Adrenal gland (tissue), 5 donors: ENCODE measurements around the gene KIFBP.

ENCODE experiments used
- POLR2A ChIP-seq, 2 donors: fragments of 450-650 bp; IDR thresholded peaks; one replicate each; pipeline ENCODE4 v1.6.1; 2017; ENCODE audit warnings: antibody characterized with exemption in 2 of 2, mild to moderate bottlenecking in 2 of 2, moderate library complexity in 1 of 2
- TF ChIP-seq, protein P1 (sequence below), 6 experiments: fragments of 450-650 bp in 4 of 6; fragments of 200-600 bp in 2 of 6; sonication (generic) in 1 of 6; IDR thresholded peaks; 1 replicate in 5 of 6; 2 replicates in 1 of 6; pipeline versions ENCODE4 v1.5.1 to v1.8.0; 2016 to 2021; ENCODE audit warnings: antibody characterized with exemption in 6 of 6, mild to moderate bottlenecking in 2 of 6, moderate library complexity in 1 of 6
- donor health status: DM: no; HTN: no; CAD: no.

DNA sequence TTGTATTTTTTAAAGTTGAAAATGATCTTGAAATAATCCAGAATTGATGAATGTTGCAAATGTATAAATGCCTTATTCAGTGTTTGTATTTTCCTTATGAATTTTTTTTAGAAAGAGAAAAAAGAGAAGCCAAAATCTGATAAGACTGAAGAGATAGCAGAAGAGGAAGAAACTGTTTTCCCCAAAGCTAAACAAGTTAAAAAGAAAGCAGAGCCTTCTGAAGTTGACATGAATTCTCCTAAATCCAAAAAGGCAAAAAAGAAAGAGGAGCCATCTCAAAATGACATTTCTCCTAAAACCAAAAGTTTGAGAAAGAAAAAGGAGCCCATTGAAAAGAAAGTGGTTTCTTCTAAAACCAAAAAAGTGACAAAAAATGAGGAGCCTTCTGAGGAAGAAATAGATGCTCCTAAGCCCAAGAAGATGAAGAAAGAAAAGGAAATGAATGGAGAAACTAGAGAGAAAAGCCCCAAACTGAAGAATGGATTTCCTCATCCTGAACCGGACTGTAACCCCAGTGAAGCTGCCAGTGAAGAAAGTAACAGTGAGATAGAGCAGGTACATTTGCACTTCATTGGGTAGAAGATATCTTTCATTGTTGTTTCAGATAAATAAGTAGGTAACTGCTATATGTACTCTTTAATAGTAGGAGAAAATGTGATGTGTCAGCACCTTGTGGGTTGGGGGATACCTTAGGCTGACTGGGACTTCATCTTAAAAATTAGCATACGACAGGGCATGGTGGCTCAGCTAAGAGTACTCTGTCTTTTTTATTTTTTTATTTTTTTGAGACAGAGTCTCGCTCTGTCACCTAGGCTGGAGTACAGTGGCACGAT, 28.7 kb upstream of the KIFBP start:
- TF ChIP-seq, protein P1, sequence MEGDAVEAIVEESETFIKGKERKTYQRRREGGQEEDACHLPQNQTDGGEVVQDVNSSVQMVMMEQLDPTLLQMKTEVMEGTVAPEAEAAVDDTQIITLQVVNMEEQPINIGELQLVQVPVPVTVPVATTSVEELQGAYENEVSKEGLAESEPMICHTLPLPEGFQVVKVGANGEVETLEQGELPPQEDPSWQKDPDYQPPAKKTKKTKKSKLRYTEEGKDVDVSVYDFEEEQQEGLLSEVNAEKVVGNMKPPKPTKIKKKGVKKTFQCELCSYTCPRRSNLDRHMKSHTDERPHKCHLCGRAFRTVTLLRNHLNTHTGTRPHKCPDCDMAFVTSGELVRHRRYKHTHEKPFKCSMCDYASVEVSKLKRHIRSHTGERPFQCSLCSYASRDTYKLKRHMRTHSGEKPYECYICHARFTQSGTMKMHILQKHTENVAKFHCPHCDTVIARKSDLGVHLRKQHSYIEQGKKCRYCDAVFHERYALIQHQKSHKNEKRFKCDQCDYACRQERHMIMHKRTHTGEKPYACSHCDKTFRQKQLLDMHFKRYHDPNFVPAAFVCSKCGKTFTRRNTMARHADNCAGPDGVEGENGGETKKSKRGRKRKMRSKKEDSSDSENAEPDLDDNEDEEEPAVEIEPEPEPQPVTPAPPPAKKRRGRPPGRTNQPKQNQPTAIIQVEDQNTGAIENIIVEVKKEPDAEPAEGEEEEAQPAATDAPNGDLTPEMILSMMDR (IDR thresholded peaks at IDR 0.05), result no peak
- TF ChIP-seq POLR2A (IDR thresholded peaks at IDR 0.05), result no peak
